ENCODE results near the gene PPP1R1C.

DNA sequence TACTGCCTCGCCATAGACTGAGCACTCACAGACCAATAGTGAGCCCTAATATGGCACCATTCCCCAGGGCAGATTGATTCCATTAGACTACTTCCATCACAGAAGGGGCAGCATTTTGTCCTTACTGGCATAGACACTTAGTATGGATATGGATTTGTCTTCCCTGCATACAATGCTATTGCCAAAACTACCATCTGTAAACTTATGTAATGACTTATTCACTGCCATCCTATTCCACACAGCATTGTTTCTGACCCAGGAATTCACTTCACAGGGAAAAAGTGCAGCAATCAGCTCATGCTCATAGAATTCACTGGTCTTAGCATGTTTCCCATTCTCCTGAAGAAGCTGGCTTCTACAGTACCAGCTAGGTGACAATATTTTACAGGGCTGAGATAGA is 179.0 kb downstream of the PPP1R1C start:
- no peak for TF ChIP-seq EZH2 (IDR thresholded peaks at IDR 0.05; ENCODE audit: borderline replicate concordance, insufficient read depth, low read depth, low read length, poor library complexity, severe bottlenecking)
- no peak for TF ChIP-seq CTCF (IDR thresholded peaks at IDR 0.05)
